ENCODE data around the gene IL10RA.

DNA sequence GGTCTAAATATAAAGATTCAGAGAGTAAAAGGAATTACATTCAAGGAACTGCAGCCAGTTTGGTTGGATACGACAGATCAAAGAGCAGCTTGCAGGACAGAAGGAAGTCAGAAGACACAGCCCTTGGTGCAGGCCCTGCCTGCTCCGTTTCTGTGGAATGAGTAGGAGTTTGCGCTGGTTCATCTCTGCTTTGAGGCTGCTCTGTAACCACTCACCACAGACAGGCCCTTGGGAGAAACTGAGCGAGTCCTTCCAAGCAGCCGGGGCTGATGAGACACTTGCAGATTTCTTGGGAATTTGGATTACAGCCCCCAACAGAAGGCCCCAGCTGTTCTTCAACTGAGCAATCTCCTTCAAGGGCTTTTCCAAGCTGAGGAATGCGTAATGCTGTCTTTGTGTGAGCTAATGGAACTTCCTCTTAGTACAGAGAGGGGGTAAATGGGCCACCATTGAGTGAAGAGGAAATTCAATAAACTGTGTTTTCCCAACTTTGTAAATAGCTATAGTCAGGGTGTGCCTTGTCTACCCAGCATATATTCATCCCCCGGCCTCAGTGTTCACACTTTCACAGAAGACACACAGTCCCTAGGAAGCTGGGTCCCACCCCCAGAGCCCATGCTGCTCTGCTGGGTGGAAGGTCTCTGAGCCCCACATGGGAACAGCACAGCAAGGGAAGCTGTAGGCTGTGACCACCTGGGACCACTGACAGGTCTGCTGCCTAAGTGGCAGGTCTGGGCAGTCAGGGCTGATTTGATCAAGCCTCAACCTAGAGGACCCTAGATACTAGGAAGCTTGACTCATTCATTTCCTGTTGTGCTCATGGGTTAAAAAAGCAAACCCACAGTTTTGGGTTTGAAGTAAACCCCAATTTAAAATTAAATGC lies 16.6 kb downstream of the IL10RA start:
- TF ChIP-seq EZH2 (IDR thresholded peaks at IDR 0.05; ENCODE audit: borderline replicate concordance, low read length) = no peak
- TF ChIP-seq, protein P1, sequence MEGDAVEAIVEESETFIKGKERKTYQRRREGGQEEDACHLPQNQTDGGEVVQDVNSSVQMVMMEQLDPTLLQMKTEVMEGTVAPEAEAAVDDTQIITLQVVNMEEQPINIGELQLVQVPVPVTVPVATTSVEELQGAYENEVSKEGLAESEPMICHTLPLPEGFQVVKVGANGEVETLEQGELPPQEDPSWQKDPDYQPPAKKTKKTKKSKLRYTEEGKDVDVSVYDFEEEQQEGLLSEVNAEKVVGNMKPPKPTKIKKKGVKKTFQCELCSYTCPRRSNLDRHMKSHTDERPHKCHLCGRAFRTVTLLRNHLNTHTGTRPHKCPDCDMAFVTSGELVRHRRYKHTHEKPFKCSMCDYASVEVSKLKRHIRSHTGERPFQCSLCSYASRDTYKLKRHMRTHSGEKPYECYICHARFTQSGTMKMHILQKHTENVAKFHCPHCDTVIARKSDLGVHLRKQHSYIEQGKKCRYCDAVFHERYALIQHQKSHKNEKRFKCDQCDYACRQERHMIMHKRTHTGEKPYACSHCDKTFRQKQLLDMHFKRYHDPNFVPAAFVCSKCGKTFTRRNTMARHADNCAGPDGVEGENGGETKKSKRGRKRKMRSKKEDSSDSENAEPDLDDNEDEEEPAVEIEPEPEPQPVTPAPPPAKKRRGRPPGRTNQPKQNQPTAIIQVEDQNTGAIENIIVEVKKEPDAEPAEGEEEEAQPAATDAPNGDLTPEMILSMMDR (conservative IDR thresholded peaks at IDR 0.05 in 1 of 2, IDR thresholded peaks at IDR 0.05 in 1 of 2; ENCODE audit: extremely low read depth in 1 of 2, insufficient read depth in 1 of 2, low read depth in 1 of 2, low read length in 2 of 2) = no peak

Measured in mammary epithelial cell (primary cell).